Measurements from ENCODE around the gene JARID2.

DNA sequence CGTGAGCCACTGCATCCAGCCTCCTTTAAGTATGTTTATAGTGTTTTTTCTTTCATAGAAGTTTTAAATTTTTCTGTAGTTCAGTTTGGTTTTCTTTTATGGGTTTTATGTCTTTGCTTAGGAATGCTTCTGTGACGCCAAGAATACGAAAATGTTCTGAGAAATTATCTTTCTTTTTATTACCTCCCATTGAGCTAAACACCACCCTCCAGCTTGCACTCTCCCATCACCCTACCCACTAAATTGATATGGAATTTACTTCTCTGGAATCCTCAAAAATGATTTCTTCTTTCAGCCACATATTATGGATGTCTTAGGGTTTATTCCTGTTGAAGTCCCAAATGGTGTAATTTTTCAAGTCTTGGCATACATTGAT lies 38.1 kb downstream of the JARID2 start:
- TF ChIP-seq, protein P1, sequence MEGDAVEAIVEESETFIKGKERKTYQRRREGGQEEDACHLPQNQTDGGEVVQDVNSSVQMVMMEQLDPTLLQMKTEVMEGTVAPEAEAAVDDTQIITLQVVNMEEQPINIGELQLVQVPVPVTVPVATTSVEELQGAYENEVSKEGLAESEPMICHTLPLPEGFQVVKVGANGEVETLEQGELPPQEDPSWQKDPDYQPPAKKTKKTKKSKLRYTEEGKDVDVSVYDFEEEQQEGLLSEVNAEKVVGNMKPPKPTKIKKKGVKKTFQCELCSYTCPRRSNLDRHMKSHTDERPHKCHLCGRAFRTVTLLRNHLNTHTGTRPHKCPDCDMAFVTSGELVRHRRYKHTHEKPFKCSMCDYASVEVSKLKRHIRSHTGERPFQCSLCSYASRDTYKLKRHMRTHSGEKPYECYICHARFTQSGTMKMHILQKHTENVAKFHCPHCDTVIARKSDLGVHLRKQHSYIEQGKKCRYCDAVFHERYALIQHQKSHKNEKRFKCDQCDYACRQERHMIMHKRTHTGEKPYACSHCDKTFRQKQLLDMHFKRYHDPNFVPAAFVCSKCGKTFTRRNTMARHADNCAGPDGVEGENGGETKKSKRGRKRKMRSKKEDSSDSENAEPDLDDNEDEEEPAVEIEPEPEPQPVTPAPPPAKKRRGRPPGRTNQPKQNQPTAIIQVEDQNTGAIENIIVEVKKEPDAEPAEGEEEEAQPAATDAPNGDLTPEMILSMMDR (IDR thresholded peaks at IDR 0.05; ENCODE audit: low read length) = no peak
- no peak for TF ChIP-seq EZH2 (IDR thresholded peaks at IDR 0.05; ENCODE audit: borderline replicate concordance, low read length)

Measured in OCI-LY1 (cell line).